Left renal pelvis (tissue), 4 donors: ENCODE measurements around the gene MVP. TPM values are rescaled to one million over a fixed set of nuclear protein-coding genes. Genes with fewer than 3 reads are reported as not detected.
"Not testable (repeated sequence)": the region's sequence is repeated elsewhere in the genome, so short reads cannot be mapped to it uniquely, and the experiment has no call there.

Source experiments
- DNase-seq, 4 donors: peaks; one replicate each; pipeline ENCODE4 v3.0.0-alpha.2; 2013; ENCODE audit warnings: low read depth in 4 of 4, low spot score in 3 of 4
- polyA plus RNA-seq, 4 donors: library from polyadenylated mRNA; unstranded; fragments of 120-200 nt; gene quantifications; one replicate each; pipeline ENCODE4 v1.2.1, GENCODE V29; 2013; ENCODE audit not compliant: insufficient read length in 4 of 4

MVP gene
- polyA plus RNA-seq, 4 donors, result 18.5 to 22.5 (median 18.9) TPM

DNA sequence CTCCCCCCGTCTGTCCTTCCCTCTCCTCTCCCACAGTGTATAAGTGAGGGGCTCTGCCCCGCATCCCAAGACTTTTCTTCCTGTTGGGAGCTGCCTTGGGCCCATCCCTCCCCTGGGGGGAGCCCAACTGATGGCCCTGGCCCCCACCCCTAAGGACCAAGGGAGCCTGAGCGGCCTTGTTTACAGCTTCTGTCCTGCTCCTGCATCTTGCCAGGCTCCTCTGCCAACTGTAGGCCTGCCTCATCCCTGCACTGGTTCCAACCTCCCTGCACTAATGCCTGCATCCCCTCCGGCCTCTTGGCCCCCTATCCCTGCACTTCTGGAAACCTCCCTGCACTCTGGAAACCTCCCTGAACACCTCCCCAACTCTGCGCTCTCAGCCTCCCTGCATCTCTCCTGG lies 5.7 kb upstream of the MVP start:
- DNase-seq, result no peak

DNA sequence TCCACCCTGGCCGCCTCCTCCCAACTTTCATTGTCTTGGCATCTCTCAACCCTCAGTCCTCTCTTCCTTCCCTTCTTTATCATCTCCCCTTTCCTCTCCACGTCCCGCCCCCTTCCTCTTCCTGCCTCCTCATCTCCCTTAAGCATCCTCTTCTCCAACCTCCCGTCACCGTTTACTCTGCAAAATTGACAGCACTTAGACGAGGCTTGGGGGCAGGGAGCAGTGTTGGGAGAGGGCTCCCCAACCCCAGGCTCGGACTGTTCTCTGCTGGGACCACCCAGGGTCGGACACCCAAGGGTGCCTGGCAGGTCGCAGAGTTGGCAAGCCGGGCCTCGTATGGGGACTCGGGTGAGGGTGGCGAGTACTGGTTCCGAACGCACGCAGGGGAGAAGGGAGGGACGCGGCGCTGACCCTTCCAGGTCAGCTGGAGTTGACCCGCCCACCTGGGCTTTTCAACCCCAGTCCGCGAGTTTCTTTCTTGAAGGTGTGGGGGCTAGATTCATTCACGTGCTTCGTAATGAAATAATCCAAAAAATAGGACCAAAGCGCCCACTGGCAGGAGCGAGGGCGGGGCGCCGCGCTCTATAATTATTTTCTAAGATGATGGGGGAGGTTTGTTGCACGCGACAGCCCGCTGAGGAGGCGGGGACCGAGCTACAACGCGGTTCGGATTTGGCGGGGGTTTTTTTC lies 5.1 kb upstream of the MVP start:
- DNase-seq, result no peak

DNA sequence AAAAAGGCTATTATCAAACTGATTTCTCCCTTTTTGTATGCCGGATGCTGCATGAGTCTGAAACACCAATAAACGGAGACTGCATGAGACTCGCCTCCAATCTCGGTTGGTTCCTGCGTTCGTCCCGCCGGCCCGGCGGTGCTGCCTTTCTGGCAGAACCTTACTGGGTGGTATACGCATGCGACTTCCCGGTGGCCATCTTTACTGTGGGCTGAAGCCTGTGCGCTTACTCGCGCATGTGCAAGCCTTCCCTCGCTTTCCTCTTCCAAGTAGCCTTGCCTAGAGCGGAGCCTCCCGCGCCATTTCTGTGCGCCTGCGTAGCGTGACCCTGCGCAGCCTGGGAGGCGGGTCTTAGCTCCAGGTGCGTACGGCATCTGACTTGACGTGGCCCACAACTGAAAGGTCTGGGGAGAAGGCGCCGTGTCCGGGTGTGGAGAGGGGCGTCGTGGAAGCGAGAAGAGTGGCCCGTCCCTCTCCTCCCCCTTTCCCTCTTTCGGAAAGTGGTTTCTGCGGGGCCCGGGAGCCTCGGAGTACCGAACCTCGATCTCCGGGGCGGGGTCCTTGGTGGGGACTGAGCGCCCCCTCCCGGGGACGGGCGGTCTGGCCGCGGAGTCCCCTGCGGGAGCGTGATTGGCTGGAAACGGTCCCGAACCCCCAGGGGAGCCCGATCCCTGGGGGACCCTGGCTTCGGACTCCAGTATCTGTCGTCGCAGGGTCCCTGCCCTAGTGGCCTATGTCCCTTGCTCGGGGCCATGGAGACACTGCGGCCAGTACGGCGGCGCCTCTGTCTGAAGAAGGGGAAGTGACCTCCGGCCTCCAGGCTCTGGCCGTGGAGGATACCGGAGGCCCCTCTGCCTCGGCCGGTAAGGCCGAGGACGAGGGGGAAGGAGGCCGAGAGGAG lies 4.2 kb upstream of the MVP start, which contains the start of gene PAGR1:
PAGR1 (plus strand) TSS at position 360 of the 901 bp plus-strand sequence; CDS start at position 734, 374 bp downstream.
- peak; percentile 97 to 98 (median 98) for DNase-seq

DNA sequence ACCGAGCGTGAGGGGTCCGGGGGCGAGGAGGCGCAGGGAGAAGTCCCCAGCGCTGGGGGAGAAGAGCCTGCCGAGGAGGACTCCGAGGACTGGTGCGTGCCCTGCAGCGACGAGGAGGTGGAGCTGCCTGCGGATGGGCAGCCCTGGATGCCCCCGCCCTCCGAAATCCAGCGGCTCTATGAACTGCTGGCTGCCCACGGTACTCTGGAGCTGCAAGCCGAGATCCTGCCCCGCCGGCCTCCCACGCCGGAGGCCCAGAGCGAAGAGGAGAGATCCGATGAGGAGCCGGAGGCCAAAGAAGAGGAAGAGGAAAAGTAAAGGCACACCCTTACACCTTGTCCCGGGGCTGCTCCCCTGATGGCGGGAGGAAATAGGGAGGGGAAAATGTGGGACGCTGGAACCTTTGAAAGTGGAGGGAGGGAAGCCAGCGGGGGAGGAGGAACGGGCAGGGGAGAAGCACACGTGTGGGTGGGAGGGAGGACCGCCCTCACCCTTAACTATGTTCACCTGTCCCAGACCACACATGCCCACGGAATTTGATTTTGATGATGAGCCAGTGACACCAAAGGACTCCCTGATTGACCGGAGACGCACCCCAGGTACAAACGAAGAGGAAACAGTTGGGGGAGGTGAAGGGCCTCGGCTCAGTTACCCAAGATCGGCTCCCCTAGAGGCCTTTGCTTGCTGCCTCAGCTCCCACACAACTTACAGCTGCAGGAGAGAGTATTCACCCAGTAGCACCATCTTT lies 3.4 kb upstream of the MVP start:
- no peak for DNase-seq

DNA sequence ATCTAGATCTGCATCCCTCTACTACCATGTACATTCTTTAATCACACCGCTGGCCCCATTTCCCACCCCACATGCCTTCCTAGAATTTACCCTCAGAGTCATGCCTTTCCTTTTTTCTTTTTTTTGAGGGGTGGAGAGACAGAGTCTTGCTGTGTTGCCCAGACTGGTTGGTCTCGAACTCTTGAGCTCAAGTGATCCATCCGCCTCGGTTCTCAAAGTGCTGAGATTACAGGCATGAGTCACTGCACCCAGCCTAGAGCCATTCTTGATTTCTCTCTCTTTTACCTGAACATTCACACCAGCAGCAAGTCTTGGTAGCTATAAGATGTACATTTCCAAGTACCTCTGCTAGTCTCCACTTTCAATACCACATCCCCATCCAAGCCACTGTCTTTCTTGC lies 2.2 kb upstream of the MVP start:
- DNase-seq, result no peak

DNA sequence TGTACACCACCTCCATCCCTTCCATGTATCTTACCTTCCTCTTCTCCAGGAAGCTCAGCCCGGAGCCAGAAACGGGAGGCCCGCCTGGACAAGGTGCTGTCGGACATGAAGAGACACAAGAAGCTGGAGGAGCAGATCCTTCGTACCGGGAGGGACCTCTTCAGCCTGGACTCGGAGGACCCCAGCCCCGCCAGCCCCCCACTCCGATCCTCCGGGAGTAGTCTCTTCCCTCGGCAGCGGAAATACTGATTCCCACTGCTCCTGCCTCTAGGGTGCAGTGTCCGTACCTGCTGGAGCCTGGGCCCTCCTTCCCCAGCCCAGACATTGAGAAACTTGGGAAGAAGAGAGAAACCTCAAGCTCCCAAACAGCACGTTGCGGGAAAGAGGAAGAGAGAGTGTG lies 756 bp upstream of the MVP start:
- DNase-seq, result no peak

DNA sequence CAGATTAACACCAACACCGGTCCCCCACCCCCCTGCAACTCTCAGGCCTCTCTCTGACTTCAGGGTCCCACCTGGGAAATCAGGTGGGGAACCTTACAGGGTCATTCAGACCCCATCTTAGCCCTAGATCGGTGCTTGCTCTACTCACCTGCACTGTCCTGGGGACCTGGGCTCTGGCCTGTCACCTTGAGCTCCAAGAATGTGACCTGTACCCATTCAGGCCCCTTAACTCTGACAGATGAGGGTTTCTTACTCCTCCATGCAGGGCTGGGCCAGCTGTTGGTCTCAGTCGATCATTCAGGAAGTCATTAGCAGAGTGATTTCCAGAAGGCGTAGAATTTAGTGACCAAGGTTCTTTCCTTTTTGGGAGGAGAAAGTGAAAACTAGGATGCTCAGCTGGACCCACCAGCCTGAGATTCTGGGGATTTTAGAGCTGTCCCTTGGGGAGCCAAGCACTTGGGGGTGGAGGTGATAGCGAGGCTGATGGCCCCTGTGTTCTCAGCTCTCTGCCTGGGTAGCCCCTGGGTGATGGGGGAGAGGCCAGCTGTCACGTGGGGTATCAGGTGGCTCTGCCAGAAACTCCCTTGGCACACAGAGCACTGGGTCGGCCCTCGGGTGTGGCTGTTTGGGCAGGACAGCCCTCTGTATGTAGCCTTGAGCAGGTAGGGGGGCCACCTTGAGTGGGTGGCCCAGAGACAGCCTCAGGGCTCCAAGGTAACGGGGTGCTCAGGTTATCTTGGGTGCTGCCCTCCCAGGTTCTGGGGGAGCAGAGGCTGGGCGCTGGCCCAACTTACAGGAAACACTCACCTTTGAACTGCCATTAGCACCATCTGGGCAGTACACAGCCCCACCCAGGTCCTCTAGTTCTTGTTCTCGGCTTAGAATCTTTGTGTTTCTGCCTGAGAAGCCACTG lies 724 bp downstream of the MVP start:
- DNase-seq, result no peak

DNA sequence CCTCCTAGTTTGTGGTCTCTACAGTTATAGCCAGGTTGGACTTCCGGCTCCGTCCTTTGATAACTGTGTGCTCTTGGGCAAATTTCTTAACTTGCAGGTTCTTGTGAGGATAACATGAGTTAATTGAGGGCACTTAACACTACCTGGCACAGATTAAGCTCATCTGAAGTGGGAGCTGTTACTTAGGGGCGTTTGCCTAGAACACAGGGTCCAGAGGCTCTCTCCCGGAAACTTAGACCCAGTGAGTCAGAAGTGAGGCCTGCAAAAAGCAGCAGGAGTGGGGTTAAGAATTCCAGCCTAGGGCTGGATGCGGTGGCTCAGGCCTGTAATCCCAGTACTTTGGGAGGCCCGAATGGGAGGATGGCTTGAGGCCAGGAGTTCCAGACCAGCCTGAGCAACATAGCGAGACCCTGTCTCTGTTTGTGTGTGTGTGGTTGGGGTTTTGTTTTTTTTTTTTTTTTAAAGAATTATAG lies 1.4 kb downstream of the MVP start:
- DNase-seq, result no peak

DNA sequence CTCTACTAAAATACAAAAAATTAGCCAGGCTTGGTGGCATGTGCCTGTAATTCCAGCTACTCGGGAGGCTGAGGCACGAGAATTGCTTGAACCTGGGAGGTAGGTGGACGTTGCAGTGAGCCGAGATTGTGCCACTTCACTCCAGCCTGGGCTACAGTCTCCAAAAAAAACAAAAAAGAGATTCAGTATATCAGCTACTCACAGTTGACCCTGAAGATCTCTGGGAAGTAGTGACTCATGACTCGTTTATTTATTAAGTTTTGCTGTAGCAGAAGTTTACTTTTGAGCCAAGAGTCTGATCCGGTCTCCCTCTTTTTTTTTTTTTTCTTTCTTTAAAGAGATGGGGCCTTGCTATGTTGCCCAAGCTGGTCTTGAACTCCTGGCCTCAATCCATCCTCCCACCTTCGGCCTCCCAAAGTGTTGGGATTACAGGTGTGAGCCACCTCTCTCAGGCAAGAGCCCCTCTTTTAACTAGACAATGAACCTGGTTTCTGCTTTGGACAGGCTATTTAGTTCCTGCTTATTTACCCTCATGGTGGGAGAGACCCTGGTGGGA lies 4.4 kb downstream of the MVP start:
- DNase-seq, result no peak

DNA sequence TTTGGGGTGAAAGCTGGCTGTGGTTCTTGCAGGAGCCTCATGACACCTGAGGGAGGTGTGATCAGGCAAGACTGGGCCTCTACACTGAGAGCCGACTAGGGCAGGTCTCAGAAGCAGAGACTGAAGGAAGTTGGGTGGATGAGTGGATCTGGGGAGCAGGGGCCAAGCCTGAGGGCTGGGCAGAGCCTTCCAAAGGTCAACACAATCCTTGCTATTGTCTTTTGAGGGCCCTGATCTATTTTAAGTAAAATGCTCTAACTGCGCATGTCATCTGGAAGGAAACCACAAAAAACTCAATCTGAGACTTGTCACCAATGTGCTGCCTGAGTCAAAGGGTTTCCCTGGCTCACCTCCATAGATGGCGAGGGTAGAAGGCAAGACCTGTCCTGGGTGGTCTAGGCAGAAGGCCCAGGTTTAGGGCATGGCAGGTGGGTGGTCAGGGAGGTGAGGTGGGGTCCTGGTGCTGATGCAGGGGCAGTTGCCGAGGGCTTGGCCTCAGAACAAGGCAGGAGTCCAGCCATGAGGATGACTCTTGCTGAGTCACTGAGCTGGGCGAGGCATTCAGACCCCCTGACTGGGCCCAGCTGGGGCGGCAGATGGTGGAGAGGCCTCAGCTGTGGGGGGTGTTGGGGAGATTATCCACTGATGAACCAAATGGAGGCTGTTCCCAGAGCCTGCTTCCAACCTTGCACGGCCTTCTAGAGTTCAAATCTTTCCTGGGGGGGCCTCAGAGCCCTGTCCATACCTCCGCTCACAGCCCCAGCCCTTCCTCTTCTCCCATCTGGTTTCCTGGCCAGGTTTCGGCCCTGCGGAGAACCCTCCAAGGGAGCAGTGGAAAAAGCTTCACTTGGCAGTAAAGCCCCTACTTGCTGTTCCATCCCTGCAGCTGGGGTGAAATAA lies 5.1 kb downstream of the MVP start:
- DNase-seq, result no peak

DNA sequence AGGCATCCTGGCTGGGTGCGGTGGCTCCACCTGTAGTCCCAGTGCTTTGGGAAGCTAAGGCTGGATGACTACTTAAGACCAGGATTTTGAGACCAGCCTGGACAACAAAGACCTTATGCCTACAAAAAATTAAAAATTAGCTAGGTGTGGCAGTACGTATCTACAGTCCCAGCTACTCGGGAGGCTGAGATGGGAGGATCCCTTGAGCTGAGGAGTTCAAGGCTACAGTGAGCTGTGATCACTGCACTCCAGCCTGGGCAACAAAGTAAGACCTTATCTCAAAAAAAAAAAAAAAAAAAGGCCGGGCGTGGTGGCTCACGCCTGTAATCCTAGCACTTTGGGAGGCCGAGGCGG lies 6.1 kb downstream of the MVP start:
- DNase-seq, result no peak

DNA sequence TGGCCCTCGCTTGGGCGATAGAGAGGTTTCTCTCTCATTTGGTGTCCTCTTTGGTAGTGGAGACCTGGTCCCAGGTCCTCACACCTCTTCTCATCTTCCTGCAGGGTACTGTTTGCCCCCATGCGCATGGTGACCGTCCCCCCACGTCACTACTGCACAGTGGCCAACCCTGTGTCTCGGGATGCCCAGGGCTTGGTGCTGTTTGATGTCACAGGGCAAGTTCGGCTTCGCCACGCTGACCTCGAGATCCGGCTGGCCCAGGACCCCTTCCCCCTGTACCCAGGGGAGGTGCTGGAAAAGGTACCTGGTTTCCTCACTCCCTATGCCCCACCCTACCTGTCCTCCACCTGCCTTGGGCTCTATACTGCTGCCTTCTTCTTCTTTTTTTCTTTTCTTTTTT lies 10.5 kb downstream of the MVP start:
- DNase-seq, result no peak

DNA sequence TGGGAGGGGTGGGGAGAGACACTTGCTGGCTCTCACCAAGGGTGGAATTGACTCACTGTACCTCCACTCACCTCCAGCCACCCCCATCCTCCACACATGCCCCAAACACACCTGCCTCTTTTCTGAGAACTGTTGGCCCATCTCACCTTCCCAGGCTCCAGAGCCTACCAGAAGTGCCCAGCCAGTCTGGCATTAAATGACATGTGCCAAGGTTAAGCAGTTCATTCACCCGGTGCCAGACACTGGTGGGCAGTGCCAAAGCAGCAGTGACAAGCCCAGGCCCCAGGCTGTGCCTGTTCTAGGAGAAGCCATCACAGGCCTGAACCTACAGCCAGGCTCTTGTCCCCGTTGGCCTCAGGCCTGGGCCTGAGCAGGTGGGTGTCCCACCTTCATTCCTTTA lies 11.2 kb downstream of the MVP start:
- DNase-seq, result no peak

DNA sequence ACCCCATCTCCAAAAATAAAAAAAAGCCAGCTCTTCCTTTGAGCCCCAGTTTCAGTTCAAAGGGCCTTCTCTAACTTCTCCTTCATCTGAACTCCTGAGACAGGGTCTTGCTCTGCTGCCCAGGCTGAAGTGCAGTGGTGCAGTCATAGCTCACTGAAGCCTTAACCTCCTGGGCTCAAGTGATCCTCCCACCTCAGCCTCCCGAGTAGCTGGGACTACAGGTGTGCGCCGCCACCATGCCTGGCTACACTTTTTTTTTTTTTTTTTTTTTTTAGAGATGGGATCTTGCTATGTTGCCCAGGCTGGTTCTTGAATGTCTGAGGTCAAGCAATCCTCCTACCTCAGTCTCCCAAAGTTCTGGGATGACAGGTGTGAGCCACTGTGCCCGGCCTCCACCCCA lies 13.0 kb downstream of the MVP start:
- not testable (repeated sequence) for DNase-seq

DNA sequence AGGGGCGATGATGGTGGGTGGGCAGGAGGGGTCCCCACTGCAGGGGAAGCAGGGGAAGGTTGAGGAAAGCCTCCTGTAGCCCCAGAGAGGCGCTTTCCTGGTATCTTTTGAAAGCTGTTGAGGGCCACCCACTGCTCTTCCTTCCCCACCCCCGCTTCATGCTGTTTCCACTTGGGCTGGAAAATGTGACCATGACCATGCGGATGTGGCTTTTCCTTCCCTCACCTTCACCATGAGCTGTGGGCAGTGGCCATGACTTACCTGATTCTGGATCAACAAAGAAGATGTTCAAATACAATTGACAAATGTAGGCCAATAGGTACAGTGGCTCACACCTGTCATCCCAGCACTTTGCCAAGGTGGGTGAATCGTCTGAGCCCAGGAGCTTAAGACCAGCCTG lies 13.8 kb downstream of the MVP start:
- no peak for DNase-seq

DNA sequence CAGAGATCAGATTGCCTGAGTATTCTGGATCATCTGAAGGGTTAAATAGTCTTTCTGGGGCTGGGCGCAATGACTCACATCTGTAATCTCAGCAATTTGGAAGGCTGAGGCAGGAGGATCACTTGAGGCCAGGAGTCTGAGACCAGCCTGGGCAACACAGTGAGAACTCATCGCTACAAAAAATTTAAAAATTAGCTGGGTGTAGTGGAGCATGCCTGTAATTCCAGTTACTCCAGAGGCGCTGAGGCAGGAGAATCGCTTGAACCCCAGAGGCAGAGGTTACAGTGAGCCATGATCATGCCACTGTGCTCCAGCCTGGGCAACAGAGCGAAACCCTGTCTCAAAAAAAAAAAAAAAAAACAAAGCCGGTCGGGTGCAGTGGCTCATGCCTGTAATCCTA lies 15.7 kb downstream of the MVP start:
- no peak for DNase-seq

DNA sequence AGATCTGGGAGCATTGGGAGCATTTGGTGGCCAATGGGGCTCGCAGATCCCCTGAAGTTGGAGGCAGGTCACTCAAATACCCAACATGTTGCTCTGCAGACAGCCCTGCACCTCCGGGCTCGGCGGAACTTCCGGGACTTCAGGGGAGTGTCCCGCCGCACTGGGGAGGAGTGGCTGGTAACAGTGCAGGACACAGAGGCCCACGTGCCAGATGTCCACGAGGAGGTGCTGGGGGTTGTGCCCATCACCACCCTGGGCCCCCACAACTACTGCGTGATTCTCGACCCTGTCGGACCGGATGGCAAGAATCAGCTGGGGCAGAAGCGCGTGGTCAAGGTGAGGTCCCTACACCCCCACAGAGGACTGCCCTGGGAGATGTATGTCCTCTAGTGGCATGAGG lies 16.4 kb downstream of the MVP start:
- no peak for DNase-seq

DNA sequence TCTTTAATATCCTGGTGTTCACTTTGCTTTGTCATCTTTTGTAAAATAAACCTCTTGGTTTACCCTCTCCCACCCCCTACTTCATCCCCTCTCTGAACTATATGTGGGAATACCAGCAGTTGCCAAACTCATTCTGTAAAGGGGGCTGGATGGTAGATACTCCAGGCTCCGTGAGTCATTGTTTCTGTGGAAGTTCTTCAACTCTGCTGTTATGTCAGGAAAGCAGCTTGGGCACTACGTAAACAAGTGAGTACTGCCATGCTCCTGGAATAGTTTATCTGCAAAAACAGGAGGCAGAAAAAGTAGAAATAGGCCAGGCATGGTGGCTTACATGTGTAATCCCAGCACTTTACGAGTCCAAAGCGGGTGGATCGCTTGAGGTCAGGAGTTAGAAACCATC lies 17.6 kb downstream of the MVP start:
- no peak for DNase-seq

DNA sequence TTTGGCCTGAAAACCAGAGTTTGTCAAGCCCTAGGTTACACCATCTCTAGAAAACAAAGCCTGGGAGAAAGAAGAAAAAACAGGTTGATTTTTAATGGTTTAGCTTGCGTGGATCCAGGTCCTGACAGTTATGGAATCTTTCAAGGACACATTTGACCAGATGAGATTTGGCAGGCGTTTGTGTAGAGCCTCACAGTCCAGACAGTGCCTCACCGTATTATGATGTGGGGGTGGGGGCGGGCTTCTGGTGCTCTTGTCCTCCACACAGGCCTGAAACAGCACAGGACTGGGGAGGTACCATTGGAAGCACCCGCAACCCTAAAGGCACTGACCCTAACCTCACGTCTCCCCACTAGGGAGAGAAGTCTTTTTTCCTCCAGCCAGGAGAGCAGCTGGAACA lies 19.6 kb downstream of the MVP start:
- DNase-seq, result no peak
